ENCODE data around the gene XCL1.
"Not testable (repeated sequence)": the region's sequence is repeated elsewhere in the genome, so short reads cannot be mapped to it uniquely, and the experiment has no call there.

- TF ChIP-seq, protein P1, sequence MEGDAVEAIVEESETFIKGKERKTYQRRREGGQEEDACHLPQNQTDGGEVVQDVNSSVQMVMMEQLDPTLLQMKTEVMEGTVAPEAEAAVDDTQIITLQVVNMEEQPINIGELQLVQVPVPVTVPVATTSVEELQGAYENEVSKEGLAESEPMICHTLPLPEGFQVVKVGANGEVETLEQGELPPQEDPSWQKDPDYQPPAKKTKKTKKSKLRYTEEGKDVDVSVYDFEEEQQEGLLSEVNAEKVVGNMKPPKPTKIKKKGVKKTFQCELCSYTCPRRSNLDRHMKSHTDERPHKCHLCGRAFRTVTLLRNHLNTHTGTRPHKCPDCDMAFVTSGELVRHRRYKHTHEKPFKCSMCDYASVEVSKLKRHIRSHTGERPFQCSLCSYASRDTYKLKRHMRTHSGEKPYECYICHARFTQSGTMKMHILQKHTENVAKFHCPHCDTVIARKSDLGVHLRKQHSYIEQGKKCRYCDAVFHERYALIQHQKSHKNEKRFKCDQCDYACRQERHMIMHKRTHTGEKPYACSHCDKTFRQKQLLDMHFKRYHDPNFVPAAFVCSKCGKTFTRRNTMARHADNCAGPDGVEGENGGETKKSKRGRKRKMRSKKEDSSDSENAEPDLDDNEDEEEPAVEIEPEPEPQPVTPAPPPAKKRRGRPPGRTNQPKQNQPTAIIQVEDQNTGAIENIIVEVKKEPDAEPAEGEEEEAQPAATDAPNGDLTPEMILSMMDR (IDR thresholded peaks at IDR 0.05): not testable (repeated sequence)
- not testable (repeated sequence) for TF ChIP-seq POLR2A (IDR thresholded peaks at IDR 0.05)
These were observed 4.6 kb downstream of the XCL1 start for GRCh38 chr1:168580991-168581390.
